NCI-H748 treated with DMSO at 0.1 percent for 48 hours (cell line): ENCODE measurements around the gene CDIPT.
"Not testable (repeated sequence)": the region's sequence is repeated elsewhere in the genome, so short reads cannot be mapped to it uniquely, and the experiment has no call there.

Source experiments
- DNase-seq: peaks from one replicate; lab custom pipeline; 2025; lab: John Stamatoyannopoulos, UW

CDIPT gene

DNA sequence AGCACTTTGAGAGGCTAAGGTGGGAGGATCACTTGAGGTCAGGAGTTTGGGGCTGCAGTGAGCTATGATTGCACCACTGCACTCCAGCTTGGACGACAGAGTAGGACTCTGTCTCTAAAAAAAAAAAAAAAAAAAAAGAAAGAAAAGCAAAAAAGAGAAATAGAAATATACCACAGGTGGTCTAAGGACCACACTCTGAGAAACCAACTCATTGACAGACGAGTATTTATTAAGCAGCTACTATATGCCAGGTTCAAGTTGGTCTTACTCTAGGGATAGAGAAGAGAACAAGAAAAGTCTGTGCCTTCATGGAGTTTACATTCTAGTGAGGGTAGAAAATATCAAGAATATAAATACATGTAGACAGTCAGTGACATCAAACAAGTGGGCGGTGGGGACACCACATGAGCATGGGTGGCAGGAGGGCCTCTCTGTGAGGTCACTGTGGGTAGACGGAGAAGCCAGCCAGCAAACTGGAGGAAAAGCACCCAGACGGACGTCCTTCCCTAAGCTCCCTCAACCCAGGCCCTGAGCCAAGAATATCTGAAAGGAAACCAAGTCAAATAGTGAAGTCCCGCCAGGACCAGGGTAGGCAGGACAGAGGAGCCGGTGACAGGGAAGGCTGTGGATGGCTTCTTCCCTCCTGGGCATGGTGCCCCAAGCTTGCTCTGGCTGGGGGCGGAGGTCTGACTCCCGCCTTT is 4.7 kb downstream of the CDIPT start:
- no peak for DNase-seq

DNA sequence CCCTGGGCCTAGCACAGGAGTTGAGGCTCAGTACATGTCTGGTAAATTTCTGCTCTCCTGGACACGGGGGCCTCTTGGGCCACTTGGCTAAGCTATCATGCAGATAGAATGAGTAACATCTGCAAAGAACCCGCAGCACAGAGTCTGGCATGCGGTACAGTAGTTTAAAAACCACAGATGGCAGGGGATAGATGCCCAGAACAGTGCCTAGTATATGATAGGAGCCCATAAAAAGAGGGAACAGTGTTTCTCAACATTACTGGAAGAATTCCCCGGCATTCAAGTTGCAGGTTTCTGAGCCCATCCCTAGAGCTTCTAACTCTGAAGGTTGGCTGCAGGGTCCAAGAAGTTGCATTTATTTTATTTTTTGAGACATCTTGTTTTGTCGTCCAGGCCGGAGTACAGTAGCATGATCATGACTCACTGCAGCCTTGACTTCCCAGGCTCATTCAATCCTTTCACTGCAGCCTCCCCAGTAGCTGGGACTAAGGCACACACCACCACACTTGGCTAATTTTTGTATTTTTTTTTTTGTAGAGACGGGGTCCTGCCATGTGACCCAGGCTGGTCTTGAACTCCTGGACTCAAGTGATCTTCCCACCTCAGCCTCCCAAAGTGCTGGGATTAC is 5.8 kb downstream of the CDIPT start:
- DNase-seq = no peak

DNA sequence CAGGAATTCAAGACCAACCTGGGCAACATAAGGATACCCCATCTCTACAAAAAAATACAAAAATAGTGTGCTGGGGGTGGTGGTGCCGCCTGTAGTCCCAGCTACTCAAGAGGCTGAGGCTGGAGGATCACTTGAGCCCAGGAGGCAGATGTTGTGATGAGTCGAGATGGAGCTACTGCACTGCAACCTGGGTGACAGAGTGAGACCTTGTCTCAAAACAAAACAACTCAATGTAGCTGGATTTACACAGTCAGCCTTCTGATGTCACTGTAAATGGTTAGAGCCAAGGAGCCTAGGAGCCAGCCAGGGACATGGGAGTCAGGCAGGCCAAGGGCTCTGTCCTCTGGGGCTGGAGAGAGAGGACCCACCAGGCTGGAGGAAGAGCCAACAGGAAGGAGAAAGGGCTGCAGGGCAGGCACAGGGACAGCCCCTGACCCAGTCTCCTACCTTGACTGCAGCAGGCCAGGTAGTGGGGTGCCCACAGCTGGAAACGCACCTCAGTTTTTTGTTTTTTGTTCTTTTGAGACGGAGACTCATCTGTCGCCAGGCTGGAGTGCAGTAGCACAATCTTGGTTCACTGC is 8.4 kb downstream of the CDIPT start:
- no peak for DNase-seq

GRCh38 chr16:29852654-29853053 is 10.4 kb downstream of the CDIPT start:
- no peak for DNase-seq

GRCh38 chr16:29850998-29851397 is 12.0 kb downstream of the CDIPT start:
- DNase-seq = no peak

DNA sequence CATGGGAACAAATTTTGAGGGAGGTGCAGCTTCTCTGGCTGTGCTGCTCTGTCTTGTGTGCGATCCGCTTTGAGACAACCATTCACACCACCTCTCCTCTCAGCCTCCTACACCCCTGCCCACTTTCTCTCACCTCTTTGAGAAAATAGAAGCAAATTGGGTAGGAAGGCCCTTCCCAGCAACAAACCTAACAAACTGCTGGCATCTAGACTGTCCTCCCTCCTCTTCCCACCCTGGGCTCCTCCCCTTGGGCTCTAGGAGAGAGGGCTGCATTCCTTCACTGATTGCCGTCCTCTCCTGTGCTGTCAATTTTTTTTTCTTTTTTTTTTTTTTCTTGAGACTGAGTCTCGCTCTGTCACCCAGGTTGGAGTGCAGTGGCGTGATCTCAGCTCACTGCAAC is 13.5 kb downstream of the CDIPT start:
- no peak for DNase-seq

- peak; percentile 15 for DNase-seq
These were observed 14.4 kb downstream of the CDIPT start for GRCh38 chr16:29848420-29849297.

GRCh38 chr16:29845656-29846055 is 17.4 kb downstream of the CDIPT start:
- DNase-seq = no peak

- DNase-seq = no peak
These were observed 18.3 kb downstream of the CDIPT start for GRCh38 chr16:29844575-29845331.

DNA sequence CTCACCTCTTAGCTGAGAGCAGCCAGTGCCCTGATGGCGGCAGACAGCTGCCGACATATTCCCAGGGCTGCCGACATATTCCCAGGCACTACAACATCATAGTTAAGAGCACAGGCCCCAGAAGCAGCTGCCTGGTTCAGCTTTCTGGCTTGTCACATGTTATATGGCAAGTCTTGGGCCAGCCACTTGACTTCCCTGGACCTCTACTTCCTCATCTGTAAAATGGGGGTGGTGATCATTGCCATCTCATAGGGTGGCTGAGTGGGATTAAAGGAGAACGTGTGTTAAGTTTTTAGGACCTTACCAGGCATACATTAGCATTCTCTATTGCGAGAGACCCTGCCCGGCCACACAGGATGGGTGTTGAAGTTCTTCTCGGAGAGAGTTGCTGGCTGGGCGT is 19.1 kb downstream of the CDIPT start:
- DNase-seq = no peak

DNA sequence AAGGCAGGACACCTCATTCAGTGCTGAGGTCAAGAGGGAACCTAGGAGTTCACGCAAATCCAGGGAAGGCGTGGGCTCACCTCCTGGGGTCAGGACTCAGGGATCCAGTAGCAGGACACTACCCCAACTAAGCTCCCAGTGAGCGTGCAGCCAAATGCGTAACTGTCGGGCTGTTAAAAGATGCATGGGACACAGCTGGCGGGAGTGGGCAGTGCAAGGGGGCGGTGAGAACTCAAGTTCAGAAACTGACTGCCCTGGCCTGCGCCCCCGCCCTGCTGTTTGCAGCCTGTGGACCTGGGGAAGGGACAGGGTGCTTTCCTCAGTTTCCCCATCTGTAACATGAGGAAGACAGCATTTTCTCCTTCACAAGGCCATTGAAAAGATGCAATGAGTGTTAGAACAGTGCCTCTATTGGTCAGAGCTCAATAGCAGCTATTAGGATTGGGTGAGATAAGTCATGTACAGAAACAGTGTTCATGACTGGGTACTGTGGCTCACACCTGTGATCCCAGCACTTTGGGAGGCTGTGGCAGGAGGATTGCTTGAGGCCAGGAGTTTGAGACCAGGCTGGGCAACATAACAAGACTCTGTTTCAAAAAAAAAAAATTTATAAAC is 20.2 kb downstream of the CDIPT start:
- DNase-seq = no peak

- no peak for DNase-seq
These were observed 21.4 kb downstream of the CDIPT start for GRCh38 chr16:29841631-29842030.

DNA sequence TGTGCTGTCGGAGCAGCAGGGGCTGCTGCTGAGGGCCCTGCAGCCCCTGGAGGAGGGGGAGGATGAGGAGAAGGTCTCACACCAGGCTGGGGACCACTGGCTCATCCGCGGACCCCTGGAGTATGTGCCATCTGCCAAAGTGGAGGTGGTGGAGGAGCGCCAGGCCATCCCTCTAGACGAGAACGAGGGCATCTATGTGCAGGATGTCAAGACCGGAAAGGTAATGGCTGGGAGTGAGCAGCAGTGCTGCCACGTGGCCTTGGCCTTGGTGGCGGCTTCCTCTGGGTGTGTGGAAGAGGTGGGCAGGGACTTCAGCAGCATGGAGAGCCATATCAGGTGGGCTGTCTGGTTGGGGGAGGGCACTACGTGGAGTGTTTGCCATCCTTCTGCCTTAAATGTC is 22.8 kb downstream of the CDIPT start:
- DNase-seq = no peak

DNA sequence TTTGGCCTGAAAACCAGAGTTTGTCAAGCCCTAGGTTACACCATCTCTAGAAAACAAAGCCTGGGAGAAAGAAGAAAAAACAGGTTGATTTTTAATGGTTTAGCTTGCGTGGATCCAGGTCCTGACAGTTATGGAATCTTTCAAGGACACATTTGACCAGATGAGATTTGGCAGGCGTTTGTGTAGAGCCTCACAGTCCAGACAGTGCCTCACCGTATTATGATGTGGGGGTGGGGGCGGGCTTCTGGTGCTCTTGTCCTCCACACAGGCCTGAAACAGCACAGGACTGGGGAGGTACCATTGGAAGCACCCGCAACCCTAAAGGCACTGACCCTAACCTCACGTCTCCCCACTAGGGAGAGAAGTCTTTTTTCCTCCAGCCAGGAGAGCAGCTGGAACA is 23.2 kb downstream of the CDIPT start:
- no peak for DNase-seq

DNA sequence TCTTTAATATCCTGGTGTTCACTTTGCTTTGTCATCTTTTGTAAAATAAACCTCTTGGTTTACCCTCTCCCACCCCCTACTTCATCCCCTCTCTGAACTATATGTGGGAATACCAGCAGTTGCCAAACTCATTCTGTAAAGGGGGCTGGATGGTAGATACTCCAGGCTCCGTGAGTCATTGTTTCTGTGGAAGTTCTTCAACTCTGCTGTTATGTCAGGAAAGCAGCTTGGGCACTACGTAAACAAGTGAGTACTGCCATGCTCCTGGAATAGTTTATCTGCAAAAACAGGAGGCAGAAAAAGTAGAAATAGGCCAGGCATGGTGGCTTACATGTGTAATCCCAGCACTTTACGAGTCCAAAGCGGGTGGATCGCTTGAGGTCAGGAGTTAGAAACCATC is 25.2 kb downstream of the CDIPT start:
- DNase-seq = no peak

DNA sequence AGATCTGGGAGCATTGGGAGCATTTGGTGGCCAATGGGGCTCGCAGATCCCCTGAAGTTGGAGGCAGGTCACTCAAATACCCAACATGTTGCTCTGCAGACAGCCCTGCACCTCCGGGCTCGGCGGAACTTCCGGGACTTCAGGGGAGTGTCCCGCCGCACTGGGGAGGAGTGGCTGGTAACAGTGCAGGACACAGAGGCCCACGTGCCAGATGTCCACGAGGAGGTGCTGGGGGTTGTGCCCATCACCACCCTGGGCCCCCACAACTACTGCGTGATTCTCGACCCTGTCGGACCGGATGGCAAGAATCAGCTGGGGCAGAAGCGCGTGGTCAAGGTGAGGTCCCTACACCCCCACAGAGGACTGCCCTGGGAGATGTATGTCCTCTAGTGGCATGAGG is 26.4 kb downstream of the CDIPT start:
- no peak for DNase-seq

DNA sequence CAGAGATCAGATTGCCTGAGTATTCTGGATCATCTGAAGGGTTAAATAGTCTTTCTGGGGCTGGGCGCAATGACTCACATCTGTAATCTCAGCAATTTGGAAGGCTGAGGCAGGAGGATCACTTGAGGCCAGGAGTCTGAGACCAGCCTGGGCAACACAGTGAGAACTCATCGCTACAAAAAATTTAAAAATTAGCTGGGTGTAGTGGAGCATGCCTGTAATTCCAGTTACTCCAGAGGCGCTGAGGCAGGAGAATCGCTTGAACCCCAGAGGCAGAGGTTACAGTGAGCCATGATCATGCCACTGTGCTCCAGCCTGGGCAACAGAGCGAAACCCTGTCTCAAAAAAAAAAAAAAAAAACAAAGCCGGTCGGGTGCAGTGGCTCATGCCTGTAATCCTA is 27.1 kb downstream of the CDIPT start:
- DNase-seq = no peak

GRCh38 chr16:29834079-29834478 is 28.9 kb downstream of the CDIPT start:
- no peak for DNase-seq

GRCh38 chr16:29833219-29833618 is 29.8 kb downstream of the CDIPT start:
- DNase-seq = not testable (repeated sequence)

DNA sequence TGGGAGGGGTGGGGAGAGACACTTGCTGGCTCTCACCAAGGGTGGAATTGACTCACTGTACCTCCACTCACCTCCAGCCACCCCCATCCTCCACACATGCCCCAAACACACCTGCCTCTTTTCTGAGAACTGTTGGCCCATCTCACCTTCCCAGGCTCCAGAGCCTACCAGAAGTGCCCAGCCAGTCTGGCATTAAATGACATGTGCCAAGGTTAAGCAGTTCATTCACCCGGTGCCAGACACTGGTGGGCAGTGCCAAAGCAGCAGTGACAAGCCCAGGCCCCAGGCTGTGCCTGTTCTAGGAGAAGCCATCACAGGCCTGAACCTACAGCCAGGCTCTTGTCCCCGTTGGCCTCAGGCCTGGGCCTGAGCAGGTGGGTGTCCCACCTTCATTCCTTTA is 31.5 kb downstream of the CDIPT start:
- DNase-seq = no peak

DNA sequence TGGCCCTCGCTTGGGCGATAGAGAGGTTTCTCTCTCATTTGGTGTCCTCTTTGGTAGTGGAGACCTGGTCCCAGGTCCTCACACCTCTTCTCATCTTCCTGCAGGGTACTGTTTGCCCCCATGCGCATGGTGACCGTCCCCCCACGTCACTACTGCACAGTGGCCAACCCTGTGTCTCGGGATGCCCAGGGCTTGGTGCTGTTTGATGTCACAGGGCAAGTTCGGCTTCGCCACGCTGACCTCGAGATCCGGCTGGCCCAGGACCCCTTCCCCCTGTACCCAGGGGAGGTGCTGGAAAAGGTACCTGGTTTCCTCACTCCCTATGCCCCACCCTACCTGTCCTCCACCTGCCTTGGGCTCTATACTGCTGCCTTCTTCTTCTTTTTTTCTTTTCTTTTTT is 32.3 kb downstream of the CDIPT start:
- DNase-seq = no peak

GRCh38 chr16:29826342-29826695 is 36.7 kb downstream of the CDIPT start:
- DNase-seq = no peak
